ENCODE data around the gene CALML5. TPM values are rescaled to one million over a fixed set of nuclear protein-coding genes. Genes with fewer than 3 reads are reported as not detected.

Gene CALML5
- total RNA-seq, 1 experiment from 2014 or later = not detected

DNA sequence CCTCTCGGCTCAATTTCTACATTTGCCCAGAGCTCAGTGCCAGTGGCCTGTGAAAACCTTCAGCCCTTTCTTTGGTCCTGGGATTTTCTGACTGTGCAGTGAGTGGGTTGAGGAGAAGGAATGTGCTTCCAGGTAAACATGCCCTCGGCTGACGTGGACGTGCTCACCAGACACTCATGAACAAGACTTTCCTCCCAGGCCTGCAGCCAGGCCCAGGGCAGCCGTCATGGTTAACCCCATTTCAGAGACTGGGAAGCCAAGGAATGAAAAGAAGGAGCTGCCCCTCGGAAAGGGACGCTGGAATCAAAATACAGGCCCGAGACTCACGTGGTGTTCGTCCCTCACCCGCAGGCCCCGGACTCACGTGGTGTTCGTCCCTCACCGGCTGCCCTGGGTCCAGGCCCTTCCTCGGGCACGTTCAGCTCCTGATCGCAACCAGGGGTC lies 8.8 kb upstream of the CALML5 start:
- Histone ChIP-seq H3K9me3 (ENCODE audit: low read length) (no peaks in the 10 kb centered on the region), H3K36me3 (ENCODE audit: low read depth, low read length) (no peaks in the 10 kb centered on the region), H3K79me2 (ENCODE audit: low read length) (no peaks in the 10 kb centered on the region), H3K27me3 (ENCODE audit: low read length) (no peaks in the 10 kb centered on the region), H3K4me3 (ENCODE audit: low read length) (no peak overlapping the region), H4K20me1 (ENCODE audit: low read length) (no peaks in the 10 kb centered on the region), H3K4me1 (ENCODE audit: insufficient read depth, low read length) (peaks cover 13% of the 10 kb centered on the region), H3F3A (ENCODE audit: low read length, unreplicated experiment) (no peaks in the 10 kb centered on the region), H3K27ac (ENCODE audit: low read length) (no peak overlapping the region), H3K9me2 (replicated peaks; ENCODE audit: low read length) (no peaks in the 10 kb centered on the region), H2AFZ (ENCODE audit: low read length) (no peak overlapping the region), H3K4me2 (ENCODE audit: low read length) (no peak overlapping the region), H3K9ac (ENCODE audit: low read length) (no peak overlapping the region)
- CTCF ChIA-PET = no interaction called here
- intact Hi-C loops (cut with micrococcal nuclease) = no loop called here
- POLR2A ChIA-PET (ENCODE audit: unreplicated experiment) = no interaction called here
- BruUV-seq (replicated peaks) = no TSS peak
- DNase-seq (no peak), ATAC-seq (no peak)
- no peak for TF ChIP-seq EZH2 (IDR thresholded peaks at IDR 0.05; ENCODE audit: low read length, unreplicated experiment)
- no peak for TF ChIP-seq EZH2phosphoT487 (IDR thresholded peaks at IDR 0.05; ENCODE audit: borderline replicate concordance, low read length)
- TF ChIP-seq, protein P1, sequence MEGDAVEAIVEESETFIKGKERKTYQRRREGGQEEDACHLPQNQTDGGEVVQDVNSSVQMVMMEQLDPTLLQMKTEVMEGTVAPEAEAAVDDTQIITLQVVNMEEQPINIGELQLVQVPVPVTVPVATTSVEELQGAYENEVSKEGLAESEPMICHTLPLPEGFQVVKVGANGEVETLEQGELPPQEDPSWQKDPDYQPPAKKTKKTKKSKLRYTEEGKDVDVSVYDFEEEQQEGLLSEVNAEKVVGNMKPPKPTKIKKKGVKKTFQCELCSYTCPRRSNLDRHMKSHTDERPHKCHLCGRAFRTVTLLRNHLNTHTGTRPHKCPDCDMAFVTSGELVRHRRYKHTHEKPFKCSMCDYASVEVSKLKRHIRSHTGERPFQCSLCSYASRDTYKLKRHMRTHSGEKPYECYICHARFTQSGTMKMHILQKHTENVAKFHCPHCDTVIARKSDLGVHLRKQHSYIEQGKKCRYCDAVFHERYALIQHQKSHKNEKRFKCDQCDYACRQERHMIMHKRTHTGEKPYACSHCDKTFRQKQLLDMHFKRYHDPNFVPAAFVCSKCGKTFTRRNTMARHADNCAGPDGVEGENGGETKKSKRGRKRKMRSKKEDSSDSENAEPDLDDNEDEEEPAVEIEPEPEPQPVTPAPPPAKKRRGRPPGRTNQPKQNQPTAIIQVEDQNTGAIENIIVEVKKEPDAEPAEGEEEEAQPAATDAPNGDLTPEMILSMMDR (conservative IDR thresholded peaks at IDR 0.05; ENCODE audit: low read depth, low read length) = no peak

DNA sequence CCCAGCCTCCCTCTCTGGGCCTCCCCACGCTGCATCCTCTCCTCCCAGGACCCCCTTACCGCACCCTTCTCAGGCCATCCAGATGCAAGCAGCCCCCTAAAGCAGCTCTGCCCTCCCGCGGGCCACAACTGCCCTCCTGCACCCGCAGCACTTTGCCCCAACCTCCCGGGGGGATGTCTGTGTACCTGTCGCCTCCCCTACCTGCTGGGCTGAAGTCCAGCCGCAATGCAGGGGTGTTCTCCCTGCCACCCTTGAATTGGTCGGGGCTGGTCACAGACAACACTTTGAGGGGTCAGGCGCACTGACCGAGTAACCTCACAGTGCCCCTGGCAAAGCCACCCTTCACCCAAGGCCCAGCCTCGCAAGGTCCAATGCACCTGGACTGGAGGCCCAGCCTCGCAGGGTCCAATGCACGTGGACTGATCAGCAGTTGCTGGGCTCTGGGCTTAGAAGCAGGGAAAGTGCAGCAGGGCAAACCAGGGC lies 8.3 kb upstream of the CALML5 start:
- no peak overlapping the region for H2AFZ ChIP-seq (ENCODE audit: low read length)
- no peaks in the 10 kb centered on the region for H3K9me3 ChIP-seq (ENCODE audit: low read length)
- no peaks in the 10 kb centered on the region for H3K36me3 ChIP-seq (ENCODE audit: low read depth, low read length)
- H3K79me2 ChIP-seq (ENCODE audit: low read length) = no peaks in the 10 kb centered on the region
- ChIA-PET POLR2A (ENCODE audit: unreplicated experiment) (no interaction called here), CTCF (no interaction called here)
- ATAC-seq (no peak), DNase-seq (no peak)
- H3K4me1 ChIP-seq (ENCODE audit: insufficient read depth, low read length) = peaks cover 18% of the 10 kb centered on the region
- TF ChIP-seq, protein P1 (conservative IDR thresholded peaks at IDR 0.05; ENCODE audit: low read depth, low read length) = no peak
- TF ChIP-seq EZH2phosphoT487 (IDR thresholded peaks at IDR 0.05; ENCODE audit: borderline replicate concordance, low read length) = no peak
- TF ChIP-seq EZH2 (IDR thresholded peaks at IDR 0.05; ENCODE audit: low read length, unreplicated experiment) = no peak
- no peak overlapping the region for H3K4me3 ChIP-seq (ENCODE audit: low read length)
- H3F3A ChIP-seq (ENCODE audit: low read length, unreplicated experiment) = no peaks in the 10 kb centered on the region
- H3K4me2 ChIP-seq (ENCODE audit: low read length) = no peak overlapping the region
- no TSS peak for BruUV-seq (replicated peaks)
- H3K9ac ChIP-seq (ENCODE audit: low read length) = no peak overlapping the region
- H3K9me2 ChIP-seq (replicated peaks; ENCODE audit: low read length) = no peaks in the 10 kb centered on the region
- intact Hi-C loops (cut with micrococcal nuclease) = no loop called here
- H3K27ac ChIP-seq (ENCODE audit: low read length) = no peak overlapping the region
- H3K27me3 ChIP-seq (ENCODE audit: low read length) = no peaks in the 10 kb centered on the region
- H4K20me1 ChIP-seq (ENCODE audit: low read length) = no peaks in the 10 kb centered on the region

DNA sequence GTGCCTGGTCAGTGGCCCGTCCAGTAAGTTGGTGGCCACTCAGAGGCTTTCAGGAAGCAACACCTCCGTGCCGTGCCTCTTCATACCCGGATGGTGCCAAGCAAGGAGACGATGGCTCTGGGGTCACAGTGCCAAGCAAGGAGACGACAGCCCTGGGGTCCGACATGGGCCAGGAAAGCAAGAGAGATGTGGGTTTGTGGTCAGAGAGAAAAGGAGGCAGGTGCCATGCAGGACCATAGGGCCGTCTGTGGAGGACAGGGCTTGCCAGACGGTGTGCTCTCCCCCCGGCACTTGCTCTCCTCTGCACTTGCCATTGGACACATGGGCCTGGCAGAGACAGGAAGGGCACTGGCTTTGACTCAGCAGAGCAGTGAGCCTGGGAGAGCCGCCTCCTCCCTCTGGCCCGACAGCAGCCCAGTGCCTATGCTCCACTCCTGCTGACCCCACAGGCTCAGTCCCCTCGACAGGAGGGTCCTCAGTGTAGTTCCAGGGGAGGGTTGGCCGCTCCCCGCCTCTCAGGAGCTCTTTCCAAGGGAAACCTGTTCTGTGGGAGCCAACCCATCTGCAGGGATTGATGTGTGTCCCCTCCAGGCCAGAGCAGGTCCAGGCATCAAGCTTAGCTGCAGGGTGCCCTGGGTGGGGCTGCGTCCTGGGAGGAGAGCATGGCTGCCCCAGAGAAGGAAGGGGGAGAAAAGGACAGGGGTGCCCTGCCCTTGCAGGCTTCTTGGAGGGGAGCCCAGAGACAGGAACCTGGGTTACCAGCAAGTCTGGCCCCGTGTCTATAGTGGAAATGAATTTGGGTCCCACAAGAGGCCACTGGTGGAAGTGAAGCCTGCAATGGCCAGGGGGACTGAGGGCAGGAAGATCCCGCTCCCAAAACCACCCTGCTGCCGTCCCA lies 7.6 kb upstream of the CALML5 start:
- no peaks in the 10 kb centered on the region for H4K20me1 ChIP-seq (ENCODE audit: low read length)
- H2AFZ ChIP-seq (ENCODE audit: low read length) = no peak overlapping the region
- no peak overlapping the region for H3K4me3 ChIP-seq (ENCODE audit: low read length)
- H3K27me3 ChIP-seq (ENCODE audit: low read length) = no peaks in the 10 kb centered on the region
- POLR2A ChIA-PET (ENCODE audit: unreplicated experiment) = no interaction called here
- no peak overlapping the region for H3K27ac ChIP-seq (ENCODE audit: low read length)
- H3K9ac ChIP-seq (ENCODE audit: low read length) = no peak overlapping the region
- ATAC-seq (no peak), DNase-seq (no peak)
- intact Hi-C loops (cut with micrococcal nuclease) = no loop called here
- H3K4me1 ChIP-seq (ENCODE audit: insufficient read depth, low read length) = peaks cover 19% of the 10 kb centered on the region
- no TSS peak for BruUV-seq (replicated peaks)
- H3K4me2 ChIP-seq (ENCODE audit: low read length) = no peak overlapping the region
- no peaks in the 10 kb centered on the region for H3K79me2 ChIP-seq (ENCODE audit: low read length)
- TF ChIP-seq EZH2 (IDR thresholded peaks at IDR 0.05; ENCODE audit: low read length, unreplicated experiment) (no peak), EZH2phosphoT487 (IDR thresholded peaks at IDR 0.05; ENCODE audit: borderline replicate concordance, low read length) (no peak)
- TF ChIP-seq, protein P1 (conservative IDR thresholded peaks at IDR 0.05; ENCODE audit: low read depth, low read length) = no peak
- CTCF ChIA-PET = no interaction called here
- no peaks in the 10 kb centered on the region for H3K36me3 ChIP-seq (ENCODE audit: low read depth, low read length)
- H3K9me2 ChIP-seq (replicated peaks; ENCODE audit: low read length) = no peaks in the 10 kb centered on the region
- H3F3A ChIP-seq (ENCODE audit: low read length, unreplicated experiment) = no peaks in the 10 kb centered on the region
- no peaks in the 10 kb centered on the region for H3K9me3 ChIP-seq (ENCODE audit: low read length)
